Suppressor macrophage treated with lipopolysaccharide for 4 hours (primary cell): Measurements from ENCODE around the gene TXNL4A.
"Not testable (repeated sequence)": the region's sequence is repeated elsewhere in the genome, so short reads cannot be mapped to it uniquely, and the experiment has no call there.

Source experiments
- DNase-seq: peaks from one replicate; pipeline ENCODE4 v3.0.0-alpha.2; 2020

TXNL4A gene, protein sequence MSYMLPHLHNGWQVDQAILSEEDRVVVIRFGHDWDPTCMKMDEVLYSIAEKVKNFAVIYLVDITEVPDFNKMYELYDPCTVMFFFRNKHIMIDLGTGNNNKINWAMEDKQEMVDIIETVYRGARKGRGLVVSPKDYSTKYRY

DNA sequence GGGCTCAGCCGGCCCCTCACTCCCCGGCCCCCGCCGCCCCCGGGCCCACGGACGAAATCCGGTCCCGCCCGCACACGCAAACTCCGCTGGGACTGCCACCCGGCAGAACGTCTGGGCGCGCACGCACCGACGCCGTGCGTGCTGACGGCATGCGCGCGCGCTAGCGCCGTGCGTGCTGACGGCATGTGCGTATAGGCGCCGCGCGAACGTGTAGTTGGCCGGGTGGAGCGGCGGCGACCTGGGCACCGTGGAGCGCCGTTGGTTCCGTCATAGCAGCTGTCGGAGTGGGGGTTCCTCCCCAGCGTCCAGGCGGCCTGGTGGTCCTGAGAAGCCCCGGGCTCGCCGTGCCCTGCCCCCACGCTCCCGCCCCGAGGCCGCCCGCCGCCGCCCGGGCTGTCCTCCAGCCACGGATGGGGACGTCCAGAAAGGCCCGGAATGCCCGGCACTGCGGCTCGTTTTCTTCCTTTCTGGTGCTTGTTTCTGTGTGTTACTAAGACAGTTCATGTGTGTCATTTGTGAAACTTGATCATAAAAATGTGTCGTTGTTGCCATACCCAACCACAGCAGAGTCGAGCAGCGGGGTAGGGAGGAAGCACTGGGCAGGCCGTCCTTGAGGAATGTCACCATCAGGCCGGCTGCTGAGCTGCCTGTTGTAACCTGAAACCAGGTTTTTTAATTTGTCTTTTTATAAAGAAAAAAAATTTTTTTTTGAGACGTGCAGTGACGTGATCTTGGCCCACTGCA lies at the start of gene TXNL4A:
TXNL4A (minus strand) TSS at position 113 of the 744 bp plus-strand sequence. CDS start 171 bp downstream, outside the sequence.
- DNase-seq: peak; percentile 93

DNA sequence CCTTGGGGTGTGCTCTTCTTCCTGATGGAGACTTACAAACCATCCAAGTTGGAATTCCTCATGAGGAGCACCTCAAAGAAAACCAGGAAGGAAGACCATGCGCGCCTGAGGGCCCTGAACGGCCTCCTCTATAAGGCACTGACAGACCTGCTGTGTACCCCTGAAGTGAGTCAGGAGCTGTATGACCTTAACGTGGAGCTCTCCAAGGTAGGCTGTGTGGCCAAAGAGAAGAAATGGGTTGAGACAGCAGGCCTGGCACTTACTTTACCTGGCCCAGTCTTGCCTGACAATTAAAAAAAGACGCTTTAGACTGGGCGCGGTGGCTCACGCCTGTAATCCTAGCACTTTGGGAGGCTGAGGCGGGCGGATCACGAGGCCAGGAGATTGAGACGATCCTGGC lies 48.9 kb upstream of the TXNL4A start:
- DNase-seq: no peak

DNA sequence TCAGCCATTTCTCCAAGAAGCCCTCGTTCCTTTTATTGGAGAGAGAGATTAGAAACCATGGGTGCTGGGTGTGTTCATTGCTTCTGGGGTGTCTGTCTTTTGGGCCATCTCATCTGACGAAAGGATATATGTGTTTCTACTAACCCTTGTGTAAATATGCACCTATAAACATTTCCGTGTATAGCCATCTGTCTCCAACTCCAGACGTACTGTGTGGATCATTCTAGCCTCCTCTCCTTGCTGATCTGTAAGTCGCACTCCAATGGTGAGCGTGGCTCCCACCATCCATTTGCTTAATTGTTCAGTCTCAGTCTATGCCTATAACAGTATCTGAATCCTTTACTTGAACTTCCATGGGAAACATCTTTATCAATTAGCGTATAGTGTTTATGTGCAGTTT lies 47.6 kb upstream of the TXNL4A start:
- no peak for DNase-seq

DNA sequence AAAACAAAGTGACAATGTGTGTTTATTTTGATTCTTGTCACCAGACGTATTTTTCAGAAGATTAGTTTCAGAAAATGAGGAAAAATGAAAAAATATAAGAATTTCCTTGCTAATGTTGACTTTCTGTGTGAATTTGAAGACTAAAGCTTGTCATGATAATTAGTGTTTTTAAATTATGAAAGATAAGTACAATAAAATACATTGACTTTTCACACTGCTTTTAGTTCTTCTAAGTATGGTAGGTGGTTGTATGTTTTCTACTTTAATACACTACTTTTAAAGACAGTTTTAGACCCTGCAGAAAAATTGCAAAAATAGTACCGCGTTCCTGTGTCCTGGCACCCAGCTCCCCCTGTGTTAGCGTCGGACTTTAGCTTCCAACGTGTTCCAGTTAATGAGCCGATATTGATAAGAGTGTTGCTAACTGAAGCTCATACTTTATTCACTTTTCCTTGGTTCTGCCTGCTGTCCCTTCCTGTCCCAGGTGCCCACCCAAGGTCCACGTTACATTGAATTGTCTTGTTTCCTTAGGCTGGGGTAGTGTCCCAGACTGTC lies 46.6 kb upstream of the TXNL4A start:
- no peak for DNase-seq

DNA sequence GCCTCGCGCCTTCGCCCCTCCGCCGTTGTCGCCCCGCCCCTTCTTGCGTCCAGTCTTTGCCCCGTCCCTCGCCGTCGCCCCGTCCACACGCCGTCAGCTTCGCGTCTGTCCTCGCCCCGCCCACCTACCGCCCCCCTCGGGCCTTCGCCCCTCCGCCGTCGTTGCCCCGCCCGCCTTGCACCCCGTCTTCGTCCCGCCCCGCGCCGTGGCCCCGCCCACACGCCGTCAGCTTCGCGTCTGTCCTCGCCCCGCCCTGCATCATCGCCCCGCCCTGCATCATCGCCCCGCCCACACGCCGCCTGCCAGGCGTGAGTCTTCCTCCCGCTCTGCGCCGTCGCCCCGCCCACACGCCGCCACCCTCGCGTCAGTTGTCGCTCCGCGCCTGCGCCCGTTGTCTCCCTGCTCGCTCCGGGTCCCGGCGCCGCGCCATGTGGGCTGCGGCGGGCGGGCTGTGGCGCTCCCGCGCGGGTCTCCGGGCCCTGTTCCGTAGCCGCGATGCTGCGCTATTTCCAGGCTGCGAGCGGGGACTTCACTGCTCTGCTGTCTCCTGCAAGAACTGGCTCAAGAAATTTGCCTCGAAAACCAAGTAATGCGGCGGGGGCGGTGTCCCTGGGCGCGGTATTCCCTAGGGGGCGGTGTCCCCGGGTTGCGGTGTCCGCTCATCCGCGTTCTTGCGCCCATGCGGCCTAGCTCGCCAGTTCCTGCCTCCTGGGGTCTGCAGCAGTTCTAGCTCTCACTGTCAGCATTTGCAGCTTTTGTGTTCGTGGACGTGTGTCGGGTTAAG lies 45.9 kb upstream of the TXNL4A start, which contains the start of gene RBFA:
RBFA (plus strand) TSS at position 367 of the 784 bp plus-strand sequence; CDS start at position 429, 62 bp downstream.
- DNase-seq: peak; percentile 100

DNA sequence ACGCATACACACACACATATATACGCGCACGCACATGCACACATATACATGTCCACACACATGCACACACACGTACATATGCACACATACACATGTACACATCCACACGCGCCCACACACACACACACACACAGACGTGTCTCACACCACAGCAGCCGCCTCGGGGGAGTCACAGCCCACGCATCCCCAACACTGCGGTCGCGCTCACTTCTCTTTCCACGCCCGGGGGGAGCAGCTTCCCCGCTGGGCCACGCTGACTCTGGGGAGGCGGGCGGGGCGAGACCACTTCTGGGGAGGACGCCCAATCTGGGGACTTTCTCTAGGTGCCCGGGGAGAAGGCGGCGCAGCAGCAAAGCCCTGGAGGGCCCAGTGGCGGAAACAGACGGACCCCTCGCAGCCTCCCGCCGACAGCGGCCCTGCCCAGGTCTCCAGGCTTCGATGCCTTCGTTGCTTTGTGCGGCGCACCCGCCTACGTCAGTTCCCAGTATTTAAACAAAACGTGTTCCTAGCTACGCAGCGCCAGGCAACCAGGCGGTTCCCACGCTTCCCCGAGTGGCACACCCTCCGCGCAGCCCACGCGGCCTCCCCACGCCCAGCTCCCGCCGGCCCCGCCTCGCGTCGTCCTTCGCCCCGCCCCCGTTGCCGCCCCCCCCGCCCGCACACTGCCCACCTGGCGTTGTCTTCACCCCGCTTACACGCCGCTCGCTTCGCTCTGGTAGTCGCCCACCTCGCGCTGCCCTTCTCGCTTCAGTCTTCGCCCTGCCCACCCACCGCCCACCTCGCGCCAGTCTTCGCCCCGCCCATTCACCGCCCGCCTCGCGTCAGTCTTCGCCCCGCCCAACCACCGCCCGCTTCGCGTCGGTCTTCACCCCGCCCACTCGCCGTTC lies 45.1 kb upstream of the TXNL4A start:
- peak; percentile 89 for DNase-seq

DNA sequence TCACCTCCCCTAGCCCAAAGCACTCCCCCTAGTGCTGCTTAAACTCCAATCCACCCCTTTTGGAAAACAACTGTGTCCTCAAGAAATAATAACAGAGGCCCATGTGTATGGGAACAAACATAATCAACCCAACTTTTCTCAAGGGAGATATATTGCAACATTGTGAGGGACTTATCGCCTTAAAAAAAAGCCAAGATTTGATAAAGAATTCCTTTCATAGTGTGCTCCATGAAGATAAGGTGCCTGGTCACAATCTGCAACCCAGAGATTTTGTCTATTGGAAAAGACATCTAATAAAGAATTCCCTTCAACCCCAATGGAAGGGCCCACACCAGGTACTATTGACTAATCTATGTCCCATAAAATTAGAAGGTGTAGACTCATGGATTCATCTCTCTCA lies 41.3 kb upstream of the TXNL4A start:
- DNase-seq: no peak

DNA sequence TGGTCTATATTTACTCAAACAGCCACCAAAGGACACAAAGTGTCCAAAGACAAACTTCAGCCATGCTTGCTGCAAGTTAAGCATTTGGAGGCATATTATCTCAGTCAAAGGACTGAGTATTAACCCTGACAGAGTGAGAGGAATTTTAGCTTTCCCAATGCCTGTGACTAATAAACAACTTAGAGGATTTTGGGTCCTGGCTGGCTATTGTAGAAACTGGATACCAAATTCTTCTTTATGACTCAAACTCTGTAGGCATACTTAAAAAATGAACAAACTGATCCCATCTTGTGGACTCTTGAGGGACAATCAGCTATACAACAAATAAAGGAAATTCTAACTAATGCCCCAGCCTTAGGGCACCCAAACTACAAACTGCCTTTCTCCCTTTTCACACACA lies 39.4 kb upstream of the TXNL4A start:
- not testable (repeated sequence) for DNase-seq

DNA sequence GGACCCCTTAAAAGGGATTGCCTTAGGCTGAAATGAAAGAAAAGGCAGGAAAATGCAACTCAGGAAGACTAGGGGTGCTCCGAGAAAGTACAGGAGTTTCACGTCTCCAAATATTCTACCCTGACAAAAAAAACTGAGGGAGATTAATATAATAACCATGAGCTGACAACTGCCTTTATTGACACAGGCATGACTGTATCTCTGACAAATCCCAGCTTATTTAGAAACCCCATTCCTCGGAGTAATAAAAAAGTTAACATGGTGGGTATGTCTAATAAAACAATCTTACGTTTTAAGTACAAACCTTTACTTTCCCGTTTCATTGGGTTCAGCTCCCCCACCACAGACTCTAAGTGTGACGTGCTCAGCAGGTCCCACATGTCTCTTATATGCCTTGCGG lies 38.0 kb upstream of the TXNL4A start:
- DNase-seq: no peak

DNA sequence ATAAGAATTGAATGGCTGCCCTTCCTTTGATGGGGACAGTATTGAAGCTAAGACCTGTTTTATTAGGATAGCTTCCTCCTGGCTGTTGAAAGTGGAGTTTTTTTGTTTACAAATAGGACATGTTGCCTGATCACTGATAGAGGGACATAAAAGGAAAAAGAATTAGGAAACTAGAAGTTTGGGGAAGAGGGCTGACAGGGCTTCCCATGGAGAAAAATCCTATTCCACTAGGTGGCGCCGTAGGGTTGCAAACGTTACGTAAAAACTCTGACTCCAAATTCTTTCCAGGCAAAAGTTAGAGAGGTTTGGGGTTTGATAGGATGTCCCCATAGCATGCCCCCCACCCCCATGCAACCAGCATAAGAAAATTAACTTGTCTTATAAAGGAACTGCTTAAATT lies 34.8 kb upstream of the TXNL4A start:
- peak; percentile 12 for DNase-seq

DNA sequence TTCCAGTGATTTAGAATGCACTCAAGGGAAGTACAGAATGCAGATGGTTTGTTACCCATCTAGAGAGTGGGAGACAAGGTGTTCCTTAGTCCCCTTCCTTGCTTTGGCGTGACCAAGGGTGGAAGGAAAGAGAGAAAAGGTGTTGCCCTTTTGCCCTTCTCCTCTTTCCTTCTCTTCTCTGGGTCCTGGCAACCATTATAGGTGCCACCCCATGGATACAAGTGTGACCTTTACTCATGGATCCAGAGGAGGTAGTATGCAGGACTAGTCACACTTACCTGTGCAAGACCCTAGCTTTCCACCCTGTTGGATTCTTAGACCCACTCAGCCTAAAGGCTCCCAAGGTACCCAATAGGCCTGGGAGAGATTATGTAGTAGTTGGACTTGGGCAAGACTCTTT lies 34.2 kb upstream of the TXNL4A start:
- DNase-seq: peak; percentile 19

DNA sequence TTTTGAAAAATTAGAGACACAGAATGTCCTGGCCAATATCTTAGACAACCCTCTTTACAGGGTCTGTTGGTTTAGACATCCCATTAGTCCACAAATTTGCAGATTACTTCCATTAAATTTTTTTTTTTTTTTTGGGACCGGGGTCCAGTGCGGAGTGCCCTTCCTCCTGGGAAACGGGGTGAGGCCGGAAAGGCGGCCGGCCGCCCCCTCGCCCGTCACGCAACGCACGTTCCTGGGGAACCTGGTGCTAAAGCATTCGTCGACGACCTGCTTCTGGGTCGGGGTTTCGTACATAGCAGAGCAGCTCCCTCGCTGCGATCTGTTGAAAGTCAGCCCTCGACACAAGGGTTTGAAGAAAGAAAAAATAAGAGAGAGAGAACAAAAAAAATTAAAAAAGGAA lies 24.4 kb upstream of the TXNL4A start:
- no peak for DNase-seq

DNA sequence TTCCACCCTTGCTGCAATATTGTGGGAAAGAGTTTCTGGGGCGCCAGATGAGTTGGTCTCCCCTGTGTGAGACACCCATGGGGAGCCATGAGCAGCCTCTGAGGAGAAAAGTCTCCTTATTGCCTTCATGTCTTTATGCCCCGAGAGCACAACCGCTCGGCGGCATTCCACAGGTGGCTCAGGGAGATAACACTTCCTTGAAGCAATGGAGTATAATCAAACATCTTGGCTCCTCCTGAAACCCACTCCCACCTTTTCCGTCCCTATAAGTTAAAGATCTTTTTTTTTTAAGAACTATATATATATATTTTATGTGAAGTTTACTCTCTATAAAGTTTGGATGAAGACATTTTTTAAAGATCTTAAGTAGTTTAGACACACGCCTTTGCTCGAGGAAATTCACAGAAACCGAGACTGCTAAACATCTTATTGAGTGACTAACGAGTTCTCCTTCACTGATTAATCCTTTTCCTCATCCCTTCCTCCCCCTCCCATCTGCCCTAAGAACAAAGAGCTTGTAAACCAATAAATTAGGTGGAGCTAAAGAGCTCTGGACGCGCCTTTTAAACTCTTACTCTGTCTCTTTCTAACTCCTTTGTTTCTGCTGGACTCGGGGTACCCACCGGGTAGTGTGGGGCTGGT lies 23.3 kb upstream of the TXNL4A start:
- not testable (repeated sequence) for DNase-seq

DNA sequence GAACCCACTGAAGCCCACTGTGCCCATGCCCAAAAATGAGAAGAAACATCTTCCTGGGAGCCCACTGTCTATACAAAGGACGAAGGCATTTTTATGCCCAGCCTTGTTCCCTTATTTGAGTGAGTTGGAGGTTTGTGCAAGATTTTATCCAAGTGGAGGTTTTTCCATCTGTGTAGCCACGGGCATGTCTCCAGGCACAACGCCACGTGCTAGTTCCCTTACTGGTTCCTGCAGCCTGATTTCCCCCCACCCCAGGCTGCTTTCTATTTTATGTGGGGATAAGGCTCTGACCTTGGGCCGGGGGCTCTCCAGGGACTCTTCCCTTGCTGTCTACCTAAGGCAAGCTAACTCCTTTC lies 22.2 kb upstream of the TXNL4A start:
- DNase-seq: no peak

DNA sequence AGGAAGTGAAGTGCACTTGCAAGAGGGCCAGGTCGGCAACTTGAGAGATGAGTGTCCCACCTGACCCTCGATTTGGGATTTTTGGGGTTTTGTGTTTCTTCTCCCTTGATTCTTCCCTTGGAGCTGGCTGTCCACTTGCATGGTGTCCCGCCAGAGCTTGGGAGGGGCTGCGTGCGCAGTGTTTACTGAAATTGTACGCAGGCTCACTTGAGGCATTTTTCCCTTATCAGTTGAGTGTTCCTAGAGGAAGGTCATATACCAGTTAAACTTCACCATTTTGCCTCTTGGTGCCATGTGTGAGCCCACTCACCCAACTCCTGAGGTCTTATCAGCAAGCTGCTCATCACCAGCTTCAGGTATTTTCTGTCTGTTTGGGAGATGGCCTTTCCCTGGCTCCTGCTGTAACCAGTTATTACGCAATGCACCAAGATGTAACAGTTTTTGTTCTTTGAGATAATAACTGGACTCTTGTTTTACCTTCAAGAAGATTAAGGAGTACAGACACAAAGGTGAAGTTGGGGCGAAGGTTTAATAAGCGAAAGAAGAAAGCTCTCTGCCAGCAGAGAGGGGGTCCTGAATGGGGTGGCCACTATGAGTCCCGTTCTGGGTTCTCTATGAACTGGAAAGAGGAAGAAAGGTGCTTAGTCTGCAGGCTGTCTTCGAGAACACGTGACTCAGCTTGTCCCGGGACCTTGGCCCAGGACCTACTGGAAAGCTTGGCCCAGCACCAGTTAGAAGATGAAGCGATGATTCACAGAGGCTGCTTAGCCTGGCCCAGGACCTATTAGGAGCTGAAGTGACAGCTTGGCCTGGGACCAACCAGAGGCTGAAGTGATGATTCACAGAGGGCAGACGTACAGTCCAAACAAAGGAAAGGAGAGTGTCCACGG lies 21.5 kb upstream of the TXNL4A start:
- DNase-seq: no peak

DNA sequence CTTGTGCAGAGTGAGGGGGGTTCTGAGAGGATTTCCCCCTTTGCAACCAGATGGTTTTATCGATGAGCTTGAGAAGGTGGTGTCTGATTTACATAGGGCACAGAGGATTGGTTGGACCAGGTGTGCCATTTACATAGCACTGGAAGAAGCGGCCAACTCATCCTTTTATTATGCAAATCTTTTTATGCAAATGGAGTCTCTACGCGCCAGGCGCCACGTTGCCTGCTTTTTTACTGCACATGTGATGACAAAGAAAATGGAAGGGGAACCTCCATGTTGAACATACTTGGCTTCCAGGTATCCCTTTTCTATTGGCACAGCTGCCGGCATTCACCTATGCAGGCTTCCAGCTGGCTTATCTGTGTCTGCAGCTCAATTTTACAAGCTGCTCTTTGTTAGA lies 18.4 kb upstream of the TXNL4A start:
- no peak for DNase-seq

DNA sequence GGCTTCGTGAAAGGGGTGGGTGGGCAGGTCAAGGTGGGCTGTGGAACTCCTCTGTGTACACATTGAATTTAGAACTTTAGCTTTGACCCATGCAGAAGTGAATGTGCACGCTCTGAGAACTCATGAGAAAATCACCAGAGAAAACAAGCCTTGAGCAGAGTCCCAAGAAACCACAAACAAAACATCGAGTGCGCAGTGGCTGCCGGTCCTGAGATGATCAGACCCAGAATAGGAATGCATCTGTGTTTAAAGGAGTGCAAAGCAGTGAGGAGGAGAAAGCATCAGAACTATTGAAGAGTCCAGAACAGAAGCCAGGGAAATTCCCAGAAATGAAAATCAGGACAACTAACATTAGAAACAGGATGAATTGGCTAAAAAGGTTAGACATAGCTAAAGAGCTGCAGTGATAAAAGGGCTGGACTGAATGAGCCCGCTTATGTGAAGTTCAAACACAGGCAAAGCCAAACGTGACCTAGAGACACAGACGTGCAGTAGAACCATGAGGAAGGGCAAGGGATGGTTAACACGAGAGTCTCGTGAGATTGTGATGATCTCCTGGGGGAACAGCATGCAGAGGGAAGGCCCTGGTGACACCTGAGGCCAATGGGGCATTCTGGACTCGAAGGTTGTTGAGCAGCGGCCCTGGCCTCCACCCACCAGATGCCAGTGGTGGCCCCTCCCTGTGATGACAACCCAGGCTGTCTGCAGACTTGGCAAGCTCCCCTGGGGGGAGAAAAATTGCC lies 16.4 kb upstream of the TXNL4A start:
- DNase-seq: no peak

DNA sequence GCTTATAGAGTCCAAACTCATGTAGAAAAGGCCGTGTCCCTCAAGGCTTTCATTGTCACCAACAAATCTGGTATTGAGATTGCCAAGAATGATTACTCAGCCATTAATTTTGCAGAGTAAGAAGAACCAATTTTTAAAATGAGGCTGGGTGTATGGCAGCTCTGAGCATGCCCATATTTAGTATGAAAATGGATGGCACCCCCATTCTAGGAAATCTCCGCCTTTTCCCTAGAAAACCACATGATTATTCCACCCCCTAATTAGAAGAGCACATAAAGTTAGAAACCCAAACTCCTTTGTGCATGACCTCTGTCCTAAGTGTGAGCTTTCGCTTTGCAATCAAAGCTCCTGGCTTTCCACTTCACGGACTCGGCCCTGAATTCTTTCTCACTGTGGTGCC lies 14.1 kb upstream of the TXNL4A start:
- DNase-seq: no peak

DNA sequence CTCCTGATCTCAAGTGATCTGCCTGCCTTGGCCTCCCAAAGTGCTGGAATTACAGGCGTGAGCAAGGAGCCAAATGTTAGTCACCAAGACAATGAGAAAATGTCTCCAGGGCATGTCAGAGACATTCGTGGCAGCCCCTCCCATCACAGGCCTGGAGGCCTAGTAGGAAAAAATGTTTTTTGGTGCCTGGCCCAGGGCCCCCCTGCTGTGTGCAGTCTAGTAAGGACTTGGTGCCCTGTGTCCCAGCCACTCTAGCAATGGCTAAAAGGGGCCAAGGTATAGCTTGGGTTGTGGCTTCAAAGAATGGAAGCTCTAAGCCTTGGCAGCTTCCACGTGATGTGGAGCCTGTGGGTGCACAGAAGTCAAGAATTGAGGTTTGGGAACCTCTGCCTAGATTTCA lies 12.5 kb upstream of the TXNL4A start:
- no peak for DNase-seq

DNA sequence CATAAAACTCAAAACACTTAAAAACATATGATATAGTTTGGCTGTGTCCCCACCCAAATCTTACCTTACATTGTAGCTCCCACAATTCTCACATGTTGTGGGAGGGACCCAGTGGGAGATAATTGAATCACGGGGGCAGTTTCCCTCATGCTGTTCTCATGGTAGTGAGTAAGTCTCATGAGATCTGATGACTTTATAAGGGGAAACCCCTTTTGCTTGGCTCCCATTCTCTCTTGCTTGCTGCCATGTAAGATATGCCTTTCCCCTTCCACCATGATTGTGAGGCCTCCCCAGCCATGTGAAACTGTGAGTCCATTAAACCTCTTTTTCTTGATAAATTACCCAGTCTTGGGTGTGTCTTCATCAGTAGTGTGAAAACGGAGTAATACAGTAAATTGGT lies 11.3 kb upstream of the TXNL4A start:
- DNase-seq: peak; percentile 8
